Measurements from ENCODE around the gene SERPINE2. TPM values are rescaled to one million over a fixed set of nuclear protein-coding genes. Genes with fewer than 3 reads are reported as not detected.

SERPINE2 gene
- total RNA-seq, 1 donor from 2014 or later = 24.6 TPM

DNA sequence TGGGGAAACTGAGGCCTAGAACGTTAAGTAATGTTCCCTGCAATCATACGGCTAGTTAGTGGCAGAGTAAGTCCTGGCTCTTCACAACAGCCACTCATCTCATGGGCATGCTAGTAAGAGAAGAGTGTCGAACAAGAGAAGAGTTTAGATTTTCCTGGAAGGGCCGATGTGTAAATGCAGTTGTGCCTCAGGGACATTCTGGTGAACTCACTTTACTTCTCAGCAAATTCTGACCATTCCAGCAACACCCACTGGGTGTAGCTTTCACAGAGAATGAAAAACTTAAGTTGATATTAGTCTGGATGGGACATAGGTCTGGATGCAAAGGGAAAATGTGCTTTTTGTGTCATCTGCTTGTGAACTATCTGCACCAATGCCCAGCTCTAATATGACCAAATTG, 58.3 kb downstream of the SERPINE2 start:
- no peak for DNase-seq
- no peaks in the 10 kb centered on the region for H3K36me3 Mint-ChIP-seq (ENCODE audit: unreplicated experiment)
- no peaks in the 10 kb centered on the region for H3K4me1 Mint-ChIP-seq (ENCODE audit: low read depth, unreplicated experiment)
- H3K27ac Mint-ChIP-seq (ENCODE audit: unreplicated experiment) = no peak overlapping the region
- TF ChIP-seq, protein P1, sequence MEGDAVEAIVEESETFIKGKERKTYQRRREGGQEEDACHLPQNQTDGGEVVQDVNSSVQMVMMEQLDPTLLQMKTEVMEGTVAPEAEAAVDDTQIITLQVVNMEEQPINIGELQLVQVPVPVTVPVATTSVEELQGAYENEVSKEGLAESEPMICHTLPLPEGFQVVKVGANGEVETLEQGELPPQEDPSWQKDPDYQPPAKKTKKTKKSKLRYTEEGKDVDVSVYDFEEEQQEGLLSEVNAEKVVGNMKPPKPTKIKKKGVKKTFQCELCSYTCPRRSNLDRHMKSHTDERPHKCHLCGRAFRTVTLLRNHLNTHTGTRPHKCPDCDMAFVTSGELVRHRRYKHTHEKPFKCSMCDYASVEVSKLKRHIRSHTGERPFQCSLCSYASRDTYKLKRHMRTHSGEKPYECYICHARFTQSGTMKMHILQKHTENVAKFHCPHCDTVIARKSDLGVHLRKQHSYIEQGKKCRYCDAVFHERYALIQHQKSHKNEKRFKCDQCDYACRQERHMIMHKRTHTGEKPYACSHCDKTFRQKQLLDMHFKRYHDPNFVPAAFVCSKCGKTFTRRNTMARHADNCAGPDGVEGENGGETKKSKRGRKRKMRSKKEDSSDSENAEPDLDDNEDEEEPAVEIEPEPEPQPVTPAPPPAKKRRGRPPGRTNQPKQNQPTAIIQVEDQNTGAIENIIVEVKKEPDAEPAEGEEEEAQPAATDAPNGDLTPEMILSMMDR (IDR thresholded peaks at IDR 0.05; ENCODE audit: partially characterized antibody, unreplicated experiment) = no peak
- no peaks in the 10 kb centered on the region for H3K9me3 Mint-ChIP-seq (ENCODE audit: unreplicated experiment)
- H3K27me3 Mint-ChIP-seq (ENCODE audit: unreplicated experiment) = no peaks in the 10 kb centered on the region
- no peak overlapping the region for H3K4me3 Mint-ChIP-seq (ENCODE audit: unreplicated experiment)

DNA sequence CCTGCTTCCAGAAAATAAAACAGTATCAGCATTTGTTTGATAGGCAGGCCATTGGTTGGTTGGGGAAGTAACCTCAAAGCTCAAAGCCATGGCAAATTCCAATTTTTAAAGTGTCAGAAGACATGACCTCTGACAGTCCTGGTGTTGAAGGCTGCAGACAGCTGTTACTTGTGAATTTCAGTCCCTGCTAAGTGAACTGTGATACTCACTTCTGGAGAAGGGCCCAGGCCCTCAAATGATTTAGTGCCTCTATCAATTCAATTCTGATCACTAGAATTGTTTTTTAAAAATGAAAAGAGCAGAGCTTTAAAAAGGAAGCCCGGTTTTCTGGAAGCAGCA, 58.7 kb downstream of the SERPINE2 start:
- H3K27ac Mint-ChIP-seq (ENCODE audit: unreplicated experiment) = no peak overlapping the region
- H3K4me1 Mint-ChIP-seq (ENCODE audit: low read depth, unreplicated experiment) = no peaks in the 10 kb centered on the region

DNA sequence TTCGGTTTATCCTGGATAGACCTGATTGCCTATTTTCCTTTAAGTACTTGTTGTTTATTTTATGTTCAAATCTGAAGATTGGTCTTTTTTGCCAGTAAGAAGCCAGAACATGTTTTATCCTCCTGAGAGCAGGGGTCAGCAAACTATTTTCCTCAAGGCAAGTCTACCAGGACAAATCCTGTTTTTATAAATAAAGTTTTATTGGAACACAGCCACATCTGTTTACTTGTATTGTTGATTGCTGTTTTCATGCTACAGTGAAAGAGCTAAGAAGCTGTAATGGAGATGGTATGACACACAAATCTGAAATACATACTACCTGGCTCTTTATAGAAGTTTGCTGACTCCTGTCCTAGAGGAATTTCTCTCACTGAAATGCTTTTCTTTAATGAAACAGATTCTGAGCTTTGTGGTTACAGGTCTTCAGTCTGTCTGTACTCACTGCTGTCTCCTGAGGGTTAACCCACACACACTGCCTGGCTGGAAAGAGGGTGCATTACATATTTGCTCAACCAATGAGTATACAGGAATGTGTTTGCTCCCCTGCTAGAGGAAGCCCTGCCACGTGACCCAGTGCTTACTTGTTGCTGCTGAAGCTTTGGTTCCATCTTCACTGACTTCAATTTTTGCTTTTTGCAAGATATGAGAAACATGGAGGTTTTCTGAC, 59.2 kb downstream of the SERPINE2 start:
- Mint-ChIP-seq H3K36me3 (ENCODE audit: unreplicated experiment) (no peaks in the 10 kb centered on the region), H3K4me3 (ENCODE audit: unreplicated experiment) (no peak overlapping the region), H3K27ac (ENCODE audit: unreplicated experiment) (no peak overlapping the region)

More for the DNA sequence above, 58.7 kb downstream of the SERPINE2 start:
- H3K9me3 Mint-ChIP-seq (ENCODE audit: unreplicated experiment) = no peaks in the 10 kb centered on the region
- no peaks in the 10 kb centered on the region for H3K27me3 Mint-ChIP-seq (ENCODE audit: unreplicated experiment)
- H3K4me3 Mint-ChIP-seq (ENCODE audit: unreplicated experiment) = no peak overlapping the region
- no peaks in the 10 kb centered on the region for H3K36me3 Mint-ChIP-seq (ENCODE audit: unreplicated experiment)
- DNase-seq = no peak
- TF ChIP-seq, protein P1 (IDR thresholded peaks at IDR 0.05; ENCODE audit: partially characterized antibody, unreplicated experiment) = no peak

DNA sequence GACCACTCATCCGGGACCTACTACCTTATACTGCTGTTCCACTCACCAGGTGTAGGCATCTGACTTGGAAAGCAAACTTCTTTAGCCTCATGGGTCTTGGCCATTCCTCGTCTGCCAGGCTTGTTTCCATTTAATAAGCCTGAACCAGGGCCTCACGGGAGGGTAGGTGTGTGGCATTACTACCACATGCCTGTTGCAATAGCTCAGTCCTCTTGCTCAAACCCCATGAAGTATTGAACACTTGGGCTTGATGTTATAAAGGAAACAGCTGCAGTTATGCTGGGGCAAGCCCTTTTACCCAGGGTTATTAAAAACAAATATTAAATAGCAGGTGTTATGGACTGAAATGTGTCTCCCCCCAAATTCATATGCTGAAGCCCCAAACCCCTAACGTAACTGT, 60.6 kb downstream of the SERPINE2 start:
- DNase-seq = no peak
- Mint-ChIP-seq H3K4me1 (ENCODE audit: low read depth, unreplicated experiment) (no peaks in the 10 kb centered on the region), H3K9me3 (ENCODE audit: unreplicated experiment) (no peaks in the 10 kb centered on the region), H3K4me3 (ENCODE audit: unreplicated experiment) (no peak overlapping the region), H3K36me3 (ENCODE audit: unreplicated experiment) (no peaks in the 10 kb centered on the region), H3K27ac (ENCODE audit: unreplicated experiment) (no peak overlapping the region), H3K27me3 (ENCODE audit: unreplicated experiment) (no peaks in the 10 kb centered on the region)
- TF ChIP-seq, protein P1 (IDR thresholded peaks at IDR 0.05; ENCODE audit: partially characterized antibody, unreplicated experiment) = no peak

More for the DNA sequence above, 59.2 kb downstream of the SERPINE2 start:
- DNase-seq = no peak
- Mint-ChIP-seq H3K27me3 (ENCODE audit: unreplicated experiment) (no peaks in the 10 kb centered on the region), H3K4me1 (ENCODE audit: low read depth, unreplicated experiment) (no peaks in the 10 kb centered on the region), H3K9me3 (ENCODE audit: unreplicated experiment) (no peaks in the 10 kb centered on the region)
- TF ChIP-seq, protein P1 (IDR thresholded peaks at IDR 0.05; ENCODE audit: partially characterized antibody, unreplicated experiment) = no peak

DNA sequence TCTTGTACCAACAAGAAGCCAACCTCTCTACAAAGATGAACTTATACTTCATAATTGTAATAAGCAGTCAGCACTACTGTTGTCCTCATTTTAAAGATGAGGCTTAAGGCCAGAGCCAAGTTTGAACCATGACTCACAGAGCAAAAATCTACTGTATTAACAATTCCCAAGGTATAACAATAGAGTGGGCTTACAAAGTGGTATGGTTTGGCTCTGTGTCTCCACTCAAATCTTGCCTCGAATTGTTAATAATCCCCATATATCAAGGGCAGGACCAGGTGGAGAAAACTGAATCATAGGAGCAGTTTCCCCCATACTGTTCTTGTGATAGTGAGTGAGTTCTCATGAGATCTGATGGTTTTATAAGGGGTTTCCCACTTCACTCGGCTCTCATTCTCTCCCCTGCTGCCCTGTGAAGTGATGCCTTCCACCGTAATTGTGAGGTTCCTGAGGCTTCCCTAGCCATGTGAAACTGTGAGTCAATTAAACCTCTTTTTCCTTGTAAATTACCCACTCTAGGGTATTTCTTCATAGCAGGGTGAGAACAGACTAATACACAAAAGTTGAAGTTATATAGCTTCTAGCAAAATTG, 62.4 kb downstream of the SERPINE2 start:
- Mint-ChIP-seq H3K9me3 (ENCODE audit: unreplicated experiment) (no peaks in the 10 kb centered on the region), H3K36me3 (ENCODE audit: unreplicated experiment) (no peaks in the 10 kb centered on the region), H3K27me3 (ENCODE audit: unreplicated experiment) (peaks cover 1% of the 10 kb centered on the region), H3K4me1 (ENCODE audit: low read depth, unreplicated experiment) (peaks cover 8% of the 10 kb centered on the region), H3K27ac (ENCODE audit: unreplicated experiment) (no peak overlapping the region), H3K4me3 (ENCODE audit: unreplicated experiment) (no peak overlapping the region)
- TF ChIP-seq, protein P1 (IDR thresholded peaks at IDR 0.05; ENCODE audit: partially characterized antibody, unreplicated experiment) = no peak
- DNase-seq = no peak
